Measurements from ENCODE around the gene C2orf92. TPM values are rescaled to one million over a fixed set of nuclear protein-coding genes. Genes with fewer than 3 reads are reported as not detected.
A peak's percentile ranks its signal among the peaks of the same experiment; 100 is the strongest.

The C2orf92 gene
- total RNA-seq, 1 donor from 2014 or later: 11.5 TPM

GRCh38 chr2:97701186-97701585 lies 31.7 kb downstream of the C2orf92 start:
- Mint-ChIP-seq H3K27me3 (no peaks in the 10 kb centered on the region), H3K9me3 (no peaks in the 10 kb centered on the region), H3K36me3 (no peaks in the 10 kb centered on the region), H3K27ac (no peak overlapping the region), H3K4me1 (ENCODE audit: unreplicated experiment) (peaks cover 24% of the 10 kb centered on the region), H3K4me3 (no peak overlapping the region)
- no peak for TF ChIP-seq CTCF (conservative IDR thresholded peaks at IDR 0.05)
- peak; percentile 51 for DNase-seq (ENCODE audit: extremely low spot score, unreplicated experiment)

- no peaks in the 10 kb centered on the region for H3K9me3 Mint-ChIP-seq
- peaks cover 24% of the 10 kb centered on the region for H3K4me1 Mint-ChIP-seq (ENCODE audit: unreplicated experiment)
- no peak for DNase-seq (ENCODE audit: extremely low spot score, unreplicated experiment)
- TF ChIP-seq CTCF (conservative IDR thresholded peaks at IDR 0.05): no peak
- no peaks in the 10 kb centered on the region for H3K27me3 Mint-ChIP-seq
- no peak overlapping the region for H3K27ac Mint-ChIP-seq
- no peak overlapping the region for H3K4me3 Mint-ChIP-seq
- no peaks in the 10 kb centered on the region for H3K36me3 Mint-ChIP-seq
Observed at GRCh38 chr2:97701851-97702465, 32.4 kb downstream of the C2orf92 start.

GRCh38 chr2:97702731-97703470 lies 33.4 kb downstream of the C2orf92 start:
- H3K27me3 Mint-ChIP-seq: no peaks in the 10 kb centered on the region
- DNase-seq (ENCODE audit: extremely low spot score, unreplicated experiment): peak; percentile 34

GRCh38 chr2:97703741-97704140 lies 34.2 kb downstream of the C2orf92 start:
- H3K27me3 Mint-ChIP-seq: no peaks in the 10 kb centered on the region
- no peaks in the 10 kb centered on the region for H3K9me3 Mint-ChIP-seq
- no peak for DNase-seq (ENCODE audit: extremely low spot score, unreplicated experiment)
- no peak for TF ChIP-seq CTCF (conservative IDR thresholded peaks at IDR 0.05)
- peaks cover 19% of the 10 kb centered on the region for H3K4me1 Mint-ChIP-seq (ENCODE audit: unreplicated experiment)
- no peak overlapping the region for H3K27ac Mint-ChIP-seq
- H3K4me3 Mint-ChIP-seq: no peak overlapping the region
- H3K36me3 Mint-ChIP-seq: no peaks in the 10 kb centered on the region

More at GRCh38 chr2:97702731-97703470, 33.4 kb downstream of the C2orf92 start:
- Mint-ChIP-seq H3K4me3 (no peak overlapping the region), H3K9me3 (no peaks in the 10 kb centered on the region), H3K36me3 (no peaks in the 10 kb centered on the region), H3K4me1 (ENCODE audit: unreplicated experiment) (peaks cover 19% of the 10 kb centered on the region), H3K27ac (no peak overlapping the region)
- TF ChIP-seq CTCF (conservative IDR thresholded peaks at IDR 0.05): no peak

- Mint-ChIP-seq H3K36me3 (no peaks in the 10 kb centered on the region), H3K4me1 (ENCODE audit: unreplicated experiment) (peaks cover 18% of the 10 kb centered on the region), H3K9me3 (peaks cover 2% of the 10 kb centered on the region), H3K4me3 (no peak overlapping the region), H3K27ac (no peak overlapping the region), H3K27me3 (peaks cover 3% of the 10 kb centered on the region)
- TF ChIP-seq CTCF (conservative IDR thresholded peaks at IDR 0.05): no peak
- peak; percentile 37 for DNase-seq (ENCODE audit: extremely low spot score, unreplicated experiment)
Observed at GRCh38 chr2:97704989-97705388, 35.5 kb downstream of the C2orf92 start.
